Measurements from ENCODE around the gene COA1. TPM values are rescaled to one million over a fixed set of nuclear protein-coding genes. Genes with fewer than 3 reads are reported as not detected.
"Not testable (repeated sequence)": the region's sequence is repeated elsewhere in the genome, so short reads cannot be mapped to it uniquely, and the experiment has no call there.

The COA1 gene
- total RNA-seq, 1 donor from 2014 or later = 41.2 TPM

DNA sequence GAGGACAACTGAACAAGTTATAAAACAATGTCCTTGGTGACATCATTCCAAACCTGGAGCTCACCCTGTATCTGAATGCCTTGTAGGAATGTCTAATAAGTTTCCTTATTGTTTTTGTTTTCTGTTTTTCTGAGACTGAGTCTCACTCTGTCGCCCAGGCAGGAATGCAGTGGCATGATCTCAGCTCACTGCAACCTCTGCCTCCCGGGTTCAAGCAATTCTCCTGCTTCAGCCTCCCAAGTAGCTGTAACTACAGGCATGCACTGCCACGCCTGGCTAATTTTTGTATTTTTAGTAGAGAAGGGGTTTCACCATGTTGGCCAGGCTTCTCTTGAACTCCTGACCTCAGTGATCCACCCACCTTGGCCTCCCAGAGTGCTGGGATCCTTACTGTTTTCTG lies 2.2 kb upstream of the COA1 start:
- FAIRE-seq; DNase-seq (ENCODE audit: low spot score in 2 of 2): not testable (repeated sequence)

DNA sequence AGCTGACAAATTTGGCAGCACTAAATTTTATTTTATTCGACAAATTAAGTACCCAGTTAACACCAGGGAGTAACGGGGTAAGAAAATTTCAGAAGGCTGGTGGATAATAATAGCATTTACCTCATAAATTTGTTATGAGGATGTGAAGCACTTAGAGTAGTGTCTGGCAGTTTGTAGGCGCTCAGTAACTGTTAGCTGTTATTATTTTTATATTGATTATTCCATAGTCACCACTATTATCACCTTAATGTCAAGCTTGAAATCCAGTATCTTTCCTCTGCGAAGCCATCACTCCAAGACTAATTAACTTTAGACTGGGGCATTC lies 563 bp upstream of the COA1 start:
- FAIRE-seq (no peak), DNase-seq (ENCODE audit: low spot score in 2 of 2) (no peak)

DNA sequence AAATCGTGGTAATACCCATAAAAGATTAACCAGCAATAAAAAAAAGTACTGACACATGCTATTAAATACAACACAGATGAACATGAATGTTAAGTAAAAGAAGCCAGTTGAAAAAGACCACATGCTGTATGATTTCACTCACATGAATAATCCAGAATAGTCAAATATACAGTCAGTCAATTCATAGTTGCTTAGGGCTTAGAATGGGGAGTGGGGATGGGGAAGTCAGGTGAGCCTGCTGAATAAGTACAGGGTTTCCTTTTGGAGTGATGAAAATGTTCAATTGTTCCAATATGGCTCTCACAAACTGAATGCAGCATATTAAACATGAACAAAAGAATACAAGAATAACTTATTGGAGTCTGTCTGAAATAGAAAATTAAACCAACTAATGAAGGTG lies 1.8 kb downstream of the COA1 start:
- FAIRE-seq = no peak
- no peak for DNase-seq (ENCODE audit: low spot score in 2 of 2)

DNA sequence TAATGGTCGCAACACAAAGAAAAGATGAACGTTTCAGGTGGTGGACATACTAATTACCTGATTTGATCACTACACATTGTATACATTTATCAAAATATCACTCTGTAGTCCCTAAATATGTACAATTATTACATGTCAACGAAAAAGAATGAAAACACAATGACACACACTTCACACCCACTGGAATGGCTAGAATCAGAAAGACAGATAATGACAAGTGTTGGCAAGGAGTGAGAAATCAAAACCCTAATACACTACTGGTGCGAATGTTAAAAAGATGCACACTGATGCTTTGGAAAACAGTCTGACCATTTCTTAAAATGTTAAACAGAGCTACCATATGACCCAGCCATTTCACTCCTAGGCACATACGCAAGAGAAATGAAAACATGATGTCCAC lies 2.3 kb downstream of the COA1 start:
- FAIRE-seq = no peak
- no peak for DNase-seq (ENCODE audit: low spot score in 2 of 2)

DNA sequence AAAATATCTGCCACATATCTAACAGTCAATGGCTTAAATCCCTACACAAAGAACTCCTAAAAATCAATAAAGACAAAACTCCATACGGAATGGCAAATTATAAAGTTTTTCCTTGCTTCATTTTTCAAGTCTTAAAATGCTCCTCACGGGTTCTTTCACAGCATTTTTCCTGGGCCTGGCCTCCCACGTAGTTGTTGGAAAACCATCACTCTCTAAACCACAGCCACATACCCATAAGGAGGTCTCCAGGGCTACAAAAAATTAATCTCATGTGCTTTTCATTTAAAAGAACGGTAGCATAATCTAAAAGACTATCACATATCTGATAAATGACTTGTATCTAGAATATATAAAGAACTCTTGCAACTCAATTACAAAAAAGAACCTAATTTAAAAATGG lies 2.9 kb downstream of the COA1 start:
- FAIRE-seq (no peak), DNase-seq (ENCODE audit: low spot score in 2 of 2) (no peak)

GRCh38 chr7:43725251-43725650 lies 4.1 kb downstream of the COA1 start:
- FAIRE-seq = no peak
- DNase-seq (ENCODE audit: low spot score in 2 of 2) = no peak

- DNase-seq (ENCODE audit: low spot score in 2 of 2) = no peak
- FAIRE-seq = no peak
Observed at GRCh38 chr7:43723007-43723341, 6.3 kb downstream of the COA1 start.

DNA sequence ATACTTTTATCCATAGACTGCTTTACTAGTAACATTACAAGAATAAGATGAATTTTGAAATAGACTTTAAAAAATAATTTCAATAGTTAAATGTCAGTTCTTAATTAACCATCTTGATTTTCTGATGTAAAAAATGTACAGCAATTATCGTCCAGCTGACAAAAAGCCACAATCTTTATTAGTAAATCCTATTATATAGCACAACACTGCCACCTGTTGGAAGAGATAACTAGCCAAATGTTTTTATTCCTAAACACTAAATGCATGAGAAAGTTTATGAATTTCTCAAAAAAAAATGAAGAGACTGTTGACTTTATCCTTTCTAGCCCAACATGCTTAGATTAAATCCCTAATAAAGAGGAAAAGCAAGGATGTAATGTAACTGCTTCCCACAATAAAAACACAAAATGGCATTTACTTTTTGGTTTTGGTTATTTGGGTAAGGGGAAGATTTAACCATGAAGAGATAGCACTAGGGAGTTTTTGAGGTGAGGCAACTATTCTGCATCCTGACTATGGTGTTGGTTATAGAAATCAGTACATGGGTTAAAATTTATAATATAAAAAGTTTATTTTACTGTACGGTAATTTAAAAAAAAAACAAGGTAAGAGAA lies 8.0 kb downstream of the COA1 start:
- DNase-seq (ENCODE audit: low spot score in 2 of 2) (peak; percentile 16 to 32), FAIRE-seq (peak; percentile 88)

DNA sequence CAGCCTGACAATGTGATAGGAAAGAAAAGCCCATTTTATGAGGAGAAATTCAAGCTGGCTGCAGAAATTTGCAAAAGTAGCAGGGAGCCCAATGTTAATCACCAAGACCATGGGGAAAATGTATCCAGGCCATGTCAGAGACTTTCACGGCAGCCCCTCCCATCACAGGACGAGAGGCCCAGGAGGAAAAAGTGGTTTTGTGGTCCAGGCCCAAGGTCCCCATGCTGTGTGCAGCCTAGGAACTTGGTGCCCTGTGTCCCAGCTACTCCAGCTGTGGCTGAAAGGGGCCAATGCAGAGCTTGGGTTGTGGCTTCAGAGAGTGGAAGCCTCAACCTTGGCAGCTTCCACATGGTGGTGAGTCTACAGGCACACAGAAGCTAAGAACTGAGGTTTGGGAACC lies 12.7 kb downstream of the COA1 start:
- no peak for FAIRE-seq

DNA sequence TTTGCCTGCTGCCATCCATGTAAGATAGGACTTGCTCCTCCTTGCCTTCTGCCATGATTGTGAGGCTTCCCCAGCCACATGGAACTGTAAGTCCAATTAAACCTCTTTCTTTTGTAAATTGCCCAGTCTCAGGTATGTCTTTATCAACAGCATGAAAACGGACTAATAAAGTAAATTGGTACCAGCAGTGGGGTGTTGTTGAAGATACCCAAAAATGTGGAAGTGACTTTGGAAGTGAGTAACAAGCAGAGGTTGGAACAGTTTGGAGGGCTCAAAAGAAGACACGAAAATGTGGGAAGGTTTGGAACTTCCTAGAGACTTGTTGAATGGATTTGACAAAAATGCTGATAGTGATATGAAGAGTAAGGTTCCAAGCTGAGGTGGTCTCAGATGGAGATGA lies 13.4 kb downstream of the COA1 start:
- not testable (repeated sequence) for DNase-seq (ENCODE audit: low spot score in 2 of 2); FAIRE-seq

More for the DNA sequence above, 12.7 kb downstream of the COA1 start:
- DNase-seq (ENCODE audit: low spot score in 2 of 2) = no peak

DNA sequence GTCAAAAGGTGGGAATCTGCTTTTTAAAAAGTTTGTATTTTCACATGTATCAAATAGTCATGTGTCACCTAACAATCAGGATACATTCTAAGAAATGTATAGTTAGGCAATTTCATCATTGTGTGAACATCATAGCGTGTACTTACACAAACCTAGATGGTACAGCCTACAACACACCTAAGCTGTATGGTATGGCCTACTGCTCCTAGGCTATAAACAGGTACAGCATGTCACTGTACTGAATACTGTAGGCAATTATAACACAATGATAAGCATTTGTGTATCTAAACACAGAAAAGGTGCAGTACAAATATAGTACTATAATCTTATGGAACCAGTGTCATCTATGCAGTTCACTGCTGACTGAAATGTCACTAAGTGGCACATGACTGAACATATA lies 17.8 kb downstream of the COA1 start:
- FAIRE-seq (no peak), DNase-seq (ENCODE audit: low spot score in 2 of 2) (no peak)

GRCh38 chr7:43708055-43708454 lies 21.3 kb downstream of the COA1 start:
- FAIRE-seq; DNase-seq (ENCODE audit: low spot score in 2 of 2): not testable (repeated sequence)

DNA sequence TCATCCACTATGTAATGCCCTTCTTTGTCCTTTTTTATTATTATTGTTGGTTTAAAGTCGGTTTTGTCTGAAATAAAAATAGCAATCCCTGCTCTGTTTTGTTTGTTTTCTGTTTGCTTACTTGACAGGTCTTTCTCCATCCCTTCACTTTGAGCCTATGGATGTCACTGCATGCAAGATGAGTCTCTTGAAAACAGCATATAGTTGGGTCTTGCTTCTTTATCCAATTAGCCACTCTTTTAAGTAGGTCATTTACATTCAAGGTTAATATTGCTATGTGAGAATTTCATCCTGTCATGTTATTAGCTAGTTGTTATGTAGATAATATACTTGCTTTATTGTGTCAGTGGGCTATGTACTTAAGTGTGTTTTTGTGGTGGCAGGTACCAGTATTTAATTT lies 25.8 kb downstream of the COA1 start:
- DNase-seq (ENCODE audit: low spot score in 2 of 2) (no peak), FAIRE-seq (no peak)

GRCh38 chr7:43702974-43703373 lies 26.3 kb downstream of the COA1 start:
- DNase-seq (ENCODE audit: low spot score in 2 of 2) (no peak), FAIRE-seq (no peak)

GRCh38 chr7:43701929-43702328 lies 27.4 kb downstream of the COA1 start:
- no peak for DNase-seq (ENCODE audit: low spot score in 2 of 2)
- no peak for FAIRE-seq

DNA sequence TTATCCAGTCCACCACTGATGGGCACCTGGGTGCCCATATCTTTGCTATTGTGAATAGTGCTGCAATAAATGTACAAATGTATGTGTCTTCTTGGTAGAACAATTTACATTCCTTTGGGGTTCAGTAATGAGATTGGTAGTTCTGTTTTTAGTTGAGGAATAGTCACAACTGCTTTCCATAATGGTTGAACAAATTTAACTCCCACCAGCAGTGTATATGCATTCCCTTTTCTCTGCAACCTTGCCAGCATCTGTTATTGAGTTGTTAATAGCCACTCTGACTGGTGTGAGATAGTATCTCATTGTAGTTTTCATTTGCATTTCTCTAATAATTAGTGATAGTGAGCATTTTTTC lies 27.8 kb downstream of the COA1 start:
- no peak for DNase-seq (ENCODE audit: low spot score in 2 of 2)
- no peak for FAIRE-seq

DNA sequence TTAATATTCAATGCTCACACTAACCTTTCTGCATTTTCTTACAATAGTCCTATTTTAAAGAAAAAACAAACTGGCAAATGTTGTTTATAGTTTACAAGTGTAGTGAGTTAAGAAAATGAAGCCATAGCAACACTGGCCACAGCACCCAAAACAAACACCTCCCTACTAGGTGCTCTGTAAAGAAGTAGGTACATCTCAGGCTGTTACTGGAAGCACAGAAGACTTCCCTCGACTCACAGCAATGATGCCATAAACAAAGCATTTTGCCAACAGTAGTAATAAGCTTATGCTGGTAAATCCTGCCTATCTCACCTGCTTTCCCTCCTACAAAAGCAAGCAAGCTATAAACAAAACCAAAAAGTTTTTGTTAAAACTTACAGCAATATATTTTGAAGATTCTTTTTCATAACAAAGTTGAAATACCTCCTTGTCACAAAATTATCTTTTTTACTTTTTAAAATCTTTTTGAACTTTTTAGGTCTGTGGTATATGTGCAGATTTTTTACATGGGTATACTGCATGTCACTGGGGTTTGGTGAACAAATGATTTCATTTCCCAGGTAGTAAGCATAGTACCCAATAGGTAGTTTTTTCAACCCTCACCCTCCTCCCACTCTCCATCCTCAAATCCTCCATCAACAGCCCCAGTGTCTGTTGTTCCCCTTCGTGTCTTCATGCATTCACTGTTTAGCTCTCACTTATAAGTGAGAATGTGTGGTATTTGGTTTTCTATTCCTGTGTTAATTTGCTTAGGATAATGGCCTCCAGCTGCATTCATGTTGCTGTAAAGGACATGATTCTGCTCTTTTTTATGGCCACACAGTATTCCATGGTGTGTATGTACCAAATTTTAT lies 28.4 kb downstream of the COA1 start:
- DNase-seq (ENCODE audit: low spot score in 2 of 2) = no peak
- FAIRE-seq = no peak

DNA sequence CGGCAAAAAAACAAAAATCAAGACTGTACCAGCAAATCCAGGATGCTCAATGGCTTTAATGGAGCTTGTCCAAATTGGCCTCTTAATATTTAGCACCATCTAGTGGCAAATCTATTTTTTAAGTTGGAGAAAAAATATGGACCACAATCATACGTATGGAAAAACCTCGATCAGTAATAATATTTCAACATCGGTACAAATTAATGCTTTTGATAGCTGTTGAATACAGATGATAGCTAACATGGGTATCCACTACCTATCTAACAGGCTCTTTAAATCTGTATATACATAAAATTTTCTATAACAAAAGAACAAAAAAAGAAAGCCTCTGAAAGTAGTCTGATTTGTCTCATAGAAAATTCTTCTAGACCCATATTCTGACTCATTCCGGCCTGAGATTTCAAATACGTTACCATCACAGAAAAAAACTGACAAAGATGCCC lies 29.2 kb downstream of the COA1 start:
- FAIRE-seq (peak; percentile 86), DNase-seq (ENCODE audit: low spot score in 2 of 2) (peak; percentile 15 to 27)

- DNase-seq (ENCODE audit: low spot score in 2 of 2) (no peak), FAIRE-seq (no peak)
Observed at GRCh38 chr7:43698460-43699255, 30.7 kb downstream of the COA1 start.

DNA sequence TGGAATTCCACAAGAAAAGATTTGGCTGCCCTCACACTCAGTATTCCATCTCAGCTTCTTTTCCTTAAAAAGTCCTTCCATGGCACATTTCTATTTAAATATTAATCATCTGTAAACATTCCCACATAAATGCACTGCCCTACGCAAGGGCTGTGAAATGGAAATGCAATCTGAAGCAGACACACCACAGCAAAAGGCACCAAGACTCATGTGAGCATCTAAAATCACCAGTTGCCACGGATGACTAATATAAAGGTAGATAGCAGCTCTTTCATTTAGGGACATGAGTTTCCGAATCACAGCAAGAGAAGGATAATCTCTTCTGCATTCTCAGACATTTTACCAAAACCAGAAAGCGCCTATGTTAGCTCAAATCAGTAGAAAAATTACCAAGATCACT lies 31.6 kb downstream of the COA1 start:
- DNase-seq (ENCODE audit: low spot score in 2 of 2) (no peak), FAIRE-seq (no peak)

DNA sequence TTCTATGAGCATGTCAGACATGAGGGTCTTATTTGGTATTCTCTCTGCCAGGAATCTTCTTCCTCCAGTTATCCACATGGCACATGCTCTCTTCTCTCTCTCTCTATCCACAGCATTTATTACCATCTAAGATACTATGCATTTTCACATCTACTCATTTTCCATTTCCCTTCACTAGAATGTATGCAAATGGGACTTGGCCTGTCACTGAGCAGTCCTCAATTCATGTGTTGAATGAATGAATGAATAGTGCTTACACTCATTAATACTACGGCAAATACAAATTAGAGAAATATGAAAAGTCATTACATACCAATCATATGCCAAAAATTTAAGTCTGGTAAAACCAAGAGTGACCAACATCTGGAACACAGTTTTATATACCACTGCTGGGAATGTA lies 34.0 kb downstream of the COA1 start:
- FAIRE-seq (no peak), DNase-seq (ENCODE audit: low spot score in 2 of 2) (no peak)

DNA sequence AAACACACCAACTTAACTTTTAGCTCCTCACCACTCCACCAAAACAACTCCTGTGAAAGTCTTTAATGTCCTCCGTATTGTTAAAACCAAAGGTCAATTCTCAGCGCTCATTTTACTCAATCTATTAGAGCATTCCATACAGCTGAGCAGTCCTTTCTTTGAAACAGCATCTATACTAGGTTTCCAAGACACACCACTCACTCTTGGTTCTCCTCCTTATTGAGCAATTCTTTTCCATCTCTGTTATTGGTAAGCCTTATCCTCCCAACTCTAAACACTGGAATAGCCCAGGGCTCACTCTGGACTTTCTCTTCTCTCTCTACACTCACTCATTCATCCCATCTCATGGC lies 34.9 kb downstream of the COA1 start:
- FAIRE-seq (no peak), DNase-seq (ENCODE audit: low spot score in 2 of 2) (no peak)
